Upper lobe of right lung (tissue), 1 donor: ENCODE data around the gene SLC2A1. TPM values are rescaled to one million over a fixed set of nuclear protein-coding genes. Genes with fewer than 3 reads are reported as not detected.

Experiments
- ATAC-seq: fragments of 200-7000 bp; cut with Tn5 transposase; one replicate; pipeline ENCODE4 v1.9.1; 2020; ENCODE audit warnings: mild to moderate bottlenecking, moderate library complexity
- DNase-seq: peaks from one replicate; pipeline ENCODE4 v3.0.0-alpha.2; 2020
- H3K27ac ChIP-seq: fragments of 200-600 bp; one replicate; pipeline ENCODE4 v1.8.0; 2022
- H3K27me3 ChIP-seq: fragments of 200-600 bp; one replicate; pipeline ENCODE4 v1.8.0; 2022; ENCODE audit warnings: mild to moderate bottlenecking
- H3K36me3 ChIP-seq: fragments of 200-600 bp; one replicate; pipeline ENCODE4 v1.8.0; 2022
- H3K4me1 ChIP-seq: fragments of 200-600 bp; one replicate; pipeline ENCODE4 v1.8.0; 2022
- H3K4me3 ChIP-seq: fragments of 200-600 bp; one replicate; pipeline ENCODE4 v1.8.0; 2022; ENCODE audit warnings: mild to moderate bottlenecking
- H3K9me3 ChIP-seq: fragments of 200-600 bp; one replicate; pipeline ENCODE4 v1.8.0; 2022
- intact Hi-C: fragments of 100-400 bp; cut with DNase I; formaldehyde crosslinking; loops from one replicate; pipeline ENCODE4 v1.11.0; 2022
- total RNA-seq: library from RNA; stranded (reverse); fragmentation: NEBNext Ultra II Directional; extraction: Animal tissue kit (Norgen Biotek cat#: 25700); gene quantifications from one replicate; pipeline ENCODE4 v1.2.1, GENCODE V29; 2021
- TF ChIP-seq, protein P1 (sequence below): fragments of 200-600 bp; IDR thresholded peaks from one replicate; pipeline ENCODE4 v1.8.0; 2022; ENCODE audit warnings: antibody characterized with exemption
- donor health status: DM: no; HTN: yes; CAD: no; lungs with severe emphysema.

Gene SLC2A1
- total RNA-seq, 1 donor from 2014 or later = 12.9 TPM

DNA sequence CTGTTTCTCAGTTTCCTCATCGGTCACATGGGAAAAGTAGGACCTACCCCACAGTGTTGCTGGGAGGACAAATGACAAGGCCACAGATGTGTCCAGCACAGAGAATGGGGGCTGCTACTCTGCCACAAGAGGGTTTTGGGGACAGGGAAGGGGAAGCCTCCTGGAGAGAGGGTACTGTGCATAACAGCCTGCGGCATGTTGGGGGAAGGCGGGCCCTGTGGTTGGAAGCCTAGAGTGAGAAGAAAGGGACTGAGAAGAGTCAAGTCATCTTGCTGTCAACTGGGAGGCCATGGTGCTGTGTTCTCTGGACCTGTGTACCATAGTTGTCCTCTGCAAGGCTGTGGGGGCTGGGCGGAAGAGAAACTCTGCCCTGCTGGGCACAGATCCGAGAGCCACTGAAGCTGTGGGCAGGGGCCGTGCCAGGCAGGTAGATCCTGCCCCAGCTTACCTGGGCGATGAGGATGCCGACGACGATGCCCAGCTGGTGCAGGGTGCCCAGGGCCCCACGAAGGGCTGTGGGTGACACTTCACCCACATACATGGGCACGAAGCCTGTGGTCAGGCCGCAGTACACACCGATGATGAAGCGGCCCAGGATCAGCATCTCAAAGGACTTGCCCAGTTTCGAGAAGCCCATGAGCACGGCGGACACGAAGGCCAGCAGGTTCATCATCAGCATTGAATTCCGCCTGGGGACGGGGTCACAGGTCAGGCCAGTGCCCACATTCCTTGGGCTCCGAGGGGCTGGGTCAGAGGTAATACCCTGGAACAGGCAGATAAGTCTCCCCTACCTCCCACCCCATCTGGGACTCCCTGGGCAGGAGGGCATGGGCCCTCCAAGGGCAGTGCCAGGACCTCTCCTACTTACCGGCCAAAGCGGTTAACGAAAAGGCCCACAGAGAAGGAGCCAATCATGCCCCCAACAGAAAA is 28.2 kb downstream of the SLC2A1 start:
- peak overlapping the region; percentile 81 for H3K27ac ChIP-seq
- no peak overlapping the region for H3K4me3 ChIP-seq
- H3K36me3 ChIP-seq = peaks cover 9% of the 10 kb centered on the region
- H3K4me1 ChIP-seq = peaks cover 29% of the 10 kb centered on the region
- intact Hi-C loops = no loop called here
- DNase-seq (peak; percentile 62), ATAC-seq (no peak)
- no peaks in the 10 kb centered on the region for H3K9me3 ChIP-seq
- TF ChIP-seq, protein P1, sequence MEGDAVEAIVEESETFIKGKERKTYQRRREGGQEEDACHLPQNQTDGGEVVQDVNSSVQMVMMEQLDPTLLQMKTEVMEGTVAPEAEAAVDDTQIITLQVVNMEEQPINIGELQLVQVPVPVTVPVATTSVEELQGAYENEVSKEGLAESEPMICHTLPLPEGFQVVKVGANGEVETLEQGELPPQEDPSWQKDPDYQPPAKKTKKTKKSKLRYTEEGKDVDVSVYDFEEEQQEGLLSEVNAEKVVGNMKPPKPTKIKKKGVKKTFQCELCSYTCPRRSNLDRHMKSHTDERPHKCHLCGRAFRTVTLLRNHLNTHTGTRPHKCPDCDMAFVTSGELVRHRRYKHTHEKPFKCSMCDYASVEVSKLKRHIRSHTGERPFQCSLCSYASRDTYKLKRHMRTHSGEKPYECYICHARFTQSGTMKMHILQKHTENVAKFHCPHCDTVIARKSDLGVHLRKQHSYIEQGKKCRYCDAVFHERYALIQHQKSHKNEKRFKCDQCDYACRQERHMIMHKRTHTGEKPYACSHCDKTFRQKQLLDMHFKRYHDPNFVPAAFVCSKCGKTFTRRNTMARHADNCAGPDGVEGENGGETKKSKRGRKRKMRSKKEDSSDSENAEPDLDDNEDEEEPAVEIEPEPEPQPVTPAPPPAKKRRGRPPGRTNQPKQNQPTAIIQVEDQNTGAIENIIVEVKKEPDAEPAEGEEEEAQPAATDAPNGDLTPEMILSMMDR = no peak
- H3K27me3 ChIP-seq = no peaks in the 10 kb centered on the region

DNA sequence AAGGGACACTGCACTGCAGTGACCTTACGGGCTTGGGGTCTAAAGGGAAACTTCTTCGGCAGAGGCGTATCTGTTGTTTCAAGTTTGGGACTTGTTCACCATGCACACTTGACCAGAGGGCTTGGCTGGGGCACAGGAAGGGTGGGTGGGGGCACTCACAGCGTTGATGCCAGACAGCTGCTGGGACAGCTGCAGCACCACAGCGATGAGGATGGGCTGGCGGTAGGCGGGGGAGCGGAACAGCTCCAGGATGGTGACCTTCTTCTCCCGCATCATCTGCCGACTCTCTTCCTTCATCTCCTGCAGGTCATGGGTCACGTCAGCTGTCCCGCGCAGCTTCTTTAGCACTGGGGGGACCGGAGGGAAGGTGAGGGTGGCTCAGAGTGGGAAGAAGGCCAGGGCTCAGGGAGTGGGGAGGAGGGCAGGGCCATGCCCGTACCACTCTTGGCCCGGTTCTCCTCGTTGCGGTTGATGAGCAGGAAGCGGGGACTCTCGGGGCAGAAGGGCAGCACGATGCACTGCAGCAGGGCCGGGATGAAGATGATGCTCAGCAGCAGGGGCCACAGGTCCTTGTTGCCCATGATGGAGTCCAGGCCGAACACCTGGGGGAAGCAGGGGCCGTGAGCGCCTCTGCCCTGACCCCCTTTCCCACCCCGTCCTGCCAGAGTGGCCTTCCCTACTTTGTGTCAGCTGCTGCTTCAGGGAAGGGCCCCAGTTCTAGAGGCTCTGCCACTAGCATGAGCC is 29.1 kb downstream of the SLC2A1 start:
- Histone ChIP-seq H3K36me3 (peaks cover 9% of the 10 kb centered on the region), H3K4me3 (no peak overlapping the region), H3K27ac (no peak overlapping the region), H3K27me3 (no peaks in the 10 kb centered on the region), H3K4me1 (peaks cover 33% of the 10 kb centered on the region), H3K9me3 (no peaks in the 10 kb centered on the region)
- intact Hi-C loops = no loop called here
- TF ChIP-seq, protein P1 = no peak
- ATAC-seq = no peak
- peak; percentile 59 for DNase-seq

DNA sequence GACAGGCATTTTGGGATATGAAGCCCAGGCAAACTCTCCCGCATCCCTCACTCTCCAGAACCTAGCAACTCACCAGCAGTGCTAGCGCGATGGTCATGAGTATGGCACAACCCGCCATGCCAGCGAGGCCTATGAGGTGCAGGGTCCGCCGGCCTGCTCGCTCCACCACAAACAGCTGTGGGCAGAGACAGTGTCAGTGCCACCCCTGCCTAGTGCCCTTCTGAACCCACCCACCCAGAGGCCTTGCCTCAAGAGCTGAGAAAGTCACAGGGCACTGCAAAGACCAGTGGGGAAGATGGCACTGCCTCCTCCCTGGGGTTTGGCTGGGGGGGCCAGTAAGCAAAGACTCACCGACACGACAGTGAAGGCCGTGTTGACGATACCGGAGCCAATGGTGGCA is 29.8 kb downstream of the SLC2A1 start:
- Histone ChIP-seq H3K27ac (no peak overlapping the region), H3K4me1 (peaks cover 29% of the 10 kb centered on the region), H3K4me3 (no peak overlapping the region), H3K27me3 (no peaks in the 10 kb centered on the region), H3K36me3 (peaks cover 9% of the 10 kb centered on the region), H3K9me3 (no peaks in the 10 kb centered on the region)
- ATAC-seq (no peak), DNase-seq (peak; percentile 46)
- intact Hi-C loops = no loop called here
- TF ChIP-seq, protein P1 = no peak

DNA sequence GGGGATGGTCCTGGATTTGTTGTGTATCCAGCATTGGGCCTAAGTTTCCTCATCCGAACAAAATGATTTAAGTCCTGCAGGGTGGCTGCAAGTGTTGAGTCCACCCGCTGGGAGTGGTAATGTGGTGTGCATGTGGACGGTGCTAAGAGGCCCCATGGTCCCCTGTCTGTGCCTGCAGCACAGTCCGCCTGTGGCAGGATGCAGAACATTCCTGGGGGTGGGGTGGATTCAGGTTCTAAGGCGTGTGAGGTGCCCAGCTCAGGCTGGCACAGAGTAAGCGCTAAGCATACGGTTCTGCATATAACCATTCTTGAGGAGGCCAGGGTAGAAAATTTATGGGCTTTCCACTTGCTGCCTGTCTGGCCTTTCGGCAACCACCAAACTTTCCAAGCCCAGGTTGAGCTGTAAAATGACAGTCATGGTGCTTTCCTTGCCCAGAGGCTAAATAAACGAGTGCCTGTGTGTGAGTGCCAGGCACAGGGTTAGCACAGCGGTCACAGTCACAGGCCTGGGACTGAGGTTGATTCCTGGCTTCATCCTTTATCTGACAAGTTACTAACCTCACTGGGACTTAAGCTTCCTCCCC is 30.7 kb downstream of the SLC2A1 start:
- no peak overlapping the region for H3K4me3 ChIP-seq
- peaks cover 9% of the 10 kb centered on the region for H3K36me3 ChIP-seq
- no peaks in the 10 kb centered on the region for H3K27me3 ChIP-seq
- H3K4me1 ChIP-seq = peaks cover 28% of the 10 kb centered on the region
- intact Hi-C loops = no loop called here
- H3K27ac ChIP-seq = no peak overlapping the region
- TF ChIP-seq, protein P1 = no peak
- peak; percentile 31 for DNase-seq
- ATAC-seq = no peak
- no peaks in the 10 kb centered on the region for H3K9me3 ChIP-seq

DNA sequence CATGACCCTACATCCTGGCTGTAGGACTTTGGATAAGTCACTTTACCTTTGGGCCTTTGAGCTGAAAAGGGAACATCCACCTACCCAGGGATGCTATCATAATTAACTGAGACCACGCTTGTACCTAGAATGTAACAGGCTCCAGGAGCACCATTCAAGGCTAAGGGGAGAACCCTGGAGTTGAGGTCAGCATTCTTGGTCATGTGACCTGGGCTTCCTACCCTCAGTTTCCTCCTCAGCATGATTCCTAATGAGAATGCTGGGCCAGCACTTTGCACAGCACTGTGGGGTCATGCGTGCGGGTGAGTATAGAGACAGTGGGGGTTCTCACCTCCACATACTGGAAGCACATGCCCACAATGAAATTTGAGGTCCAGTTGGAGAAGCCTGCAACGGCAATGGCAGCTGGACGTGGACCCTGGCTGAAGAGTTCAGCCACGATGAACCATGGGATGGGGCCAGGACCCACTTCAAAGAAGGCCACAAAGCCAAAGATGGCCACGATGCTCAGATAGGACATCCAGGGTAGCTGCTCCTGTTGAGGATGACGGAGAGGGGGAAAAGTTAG is 31.3 kb downstream of the SLC2A1 start:
- no peak overlapping the region for H3K4me3 ChIP-seq
- ATAC-seq (no peak), DNase-seq (peak; percentile 20)
- no peak overlapping the region for H3K27ac ChIP-seq
- peaks cover 9% of the 10 kb centered on the region for H3K36me3 ChIP-seq
- no peaks in the 10 kb centered on the region for H3K9me3 ChIP-seq
- TF ChIP-seq, protein P1 = no peak
- no peaks in the 10 kb centered on the region for H3K27me3 ChIP-seq
- intact Hi-C loops = no loop called here
- H3K4me1 ChIP-seq = peaks cover 23% of the 10 kb centered on the region
